GM13976 (cell line): Measurements from ENCODE around the gene KLHL21.
"Not testable (repeated sequence)": the region's sequence is repeated elsewhere in the genome, so short reads cannot be mapped to it uniquely, and the experiment has no call there.

ENCODE experiments used
- DNase-seq: peaks from one replicate; pipeline ENCODE4 v3.0.0; 2012; ENCODE audit warnings: low spot score
- CTCF ChIP-seq: IDR thresholded peaks from 2 replicates; pipeline ENCODE4 v1.5.1; 2012; ENCODE audit warnings: borderline replicate concordance, mild to moderate bottlenecking; ENCODE audit not compliant: insufficient read depth; ENCODE audit errors: extremely low read depth, missing control alignments, control extremely low read depth
- in situ Hi-C: fragments of 300-500 bp; cut with MboI; formaldehyde crosslinking; loops from one replicate; pipeline ENCODE4 v1.12.0; 2022; ENCODE audit warnings: low sequenced_read_pairs, mixed read lengths, inconsistent platforms; ENCODE audit not compliant: unreplicated experiment

KLHL21 gene

GRCh38 chr1:6602669-6603237, at the start of gene KLHL21:
Gene KLHL21 (minus strand): TSS chr1:6602869. CDS start chr1:6602817, 52 bp downstream.
- in situ Hi-C loops: no loop called here
- TF ChIP-seq CTCF: no peak
- DNase-seq: peak; percentile 92

GRCh38 chr1:6651909-6652308, 49.2 kb upstream of the KLHL21 start:
- in situ Hi-C loops: no loop called here
- no peak for DNase-seq
- no peak for TF ChIP-seq CTCF

GRCh38 chr1:6648556-6648955, 45.9 kb upstream of the KLHL21 start:
- no peak for DNase-seq
- TF ChIP-seq CTCF: no peak
- in situ Hi-C loops: no loop called here

GRCh38 chr1:6646499-6647148, 44.0 kb upstream of the KLHL21 start:
- in situ Hi-C loops: no loop called here
- peak; percentile 71 for DNase-seq
- TF ChIP-seq CTCF: peak; percentile 29

- in situ Hi-C loops: no loop called here
- TF ChIP-seq CTCF: no peak
- no peak for DNase-seq
These were observed 42.3 kb upstream of the KLHL21 start for GRCh38 chr1:6645018-6645417.

GRCh38 chr1:6640867-6641266, 38.2 kb upstream of the KLHL21 start:
- in situ Hi-C loops, DNase-seq: not testable (repeated sequence)

- in situ Hi-C loops: no loop called here
- no peak for TF ChIP-seq CTCF
- no peak for DNase-seq
These were observed 35.6 kb upstream of the KLHL21 start for GRCh38 chr1:6638226-6638625.
